Right hindlimb (tissue), 1 donor: Measurements from ENCODE around the gene PUDP.
"Not testable (repeated sequence)": the region's sequence is repeated elsewhere in the genome, so short reads cannot be mapped to it uniquely, and the experiment has no call there.

Experiments
- DNase-seq: peaks from one replicate; pipeline ENCODE4 v3.0.0-alpha.2; 2018

PUDP gene

GRCh38 chrX:7109049-7109531 lies 38.9 kb downstream of the PUDP start:
- no peak for DNase-seq

DNA sequence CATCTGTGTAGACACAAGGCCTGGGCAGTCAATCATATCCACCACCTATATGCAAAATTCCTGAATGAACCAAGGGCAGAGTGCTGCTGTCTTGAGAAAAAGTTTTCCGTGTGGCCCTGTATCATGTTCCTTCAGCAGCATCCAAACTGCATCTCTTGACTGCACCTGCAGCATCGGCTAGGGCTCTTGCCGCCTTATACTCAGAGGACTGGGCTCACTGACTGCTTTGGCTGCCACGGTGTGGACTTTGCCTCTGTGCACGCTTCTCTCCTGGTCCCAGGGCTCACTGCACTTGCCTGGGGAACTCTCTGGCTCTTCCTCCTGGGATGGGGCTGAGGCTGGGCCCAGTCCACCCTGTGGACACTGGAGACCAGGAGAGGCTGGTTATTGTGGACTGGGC lies 39.9 kb downstream of the PUDP start:
- DNase-seq = no peak

- DNase-seq = no peak
These were observed 41.3 kb downstream of the PUDP start for GRCh38 chrX:7106649-7107048.

DNA sequence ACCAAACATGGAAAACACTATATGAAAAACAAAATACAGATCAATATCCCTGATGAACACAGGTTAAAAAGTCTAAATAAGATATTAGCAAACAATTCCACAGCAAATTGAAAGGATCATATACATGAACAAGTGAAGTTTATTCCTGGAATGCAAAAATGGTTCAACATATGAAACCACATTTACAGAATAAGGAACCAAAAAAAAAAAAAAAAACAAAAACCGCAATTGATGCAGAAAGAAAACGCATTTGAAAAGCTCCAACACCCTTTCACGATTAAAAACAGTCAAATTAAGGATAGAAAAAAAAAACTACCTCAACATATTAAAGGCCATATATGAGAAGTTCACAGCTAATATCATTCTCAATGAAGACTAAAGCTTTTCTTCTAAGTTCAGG lies 45.8 kb downstream of the PUDP start:
- no peak for DNase-seq

GRCh38 chrX:7100022-7100421 lies 47.9 kb downstream of the PUDP start:
- no peak for DNase-seq

GRCh38 chrX:7095657-7096056 lies 52.3 kb downstream of the PUDP start:
- DNase-seq = not testable (repeated sequence)

DNA sequence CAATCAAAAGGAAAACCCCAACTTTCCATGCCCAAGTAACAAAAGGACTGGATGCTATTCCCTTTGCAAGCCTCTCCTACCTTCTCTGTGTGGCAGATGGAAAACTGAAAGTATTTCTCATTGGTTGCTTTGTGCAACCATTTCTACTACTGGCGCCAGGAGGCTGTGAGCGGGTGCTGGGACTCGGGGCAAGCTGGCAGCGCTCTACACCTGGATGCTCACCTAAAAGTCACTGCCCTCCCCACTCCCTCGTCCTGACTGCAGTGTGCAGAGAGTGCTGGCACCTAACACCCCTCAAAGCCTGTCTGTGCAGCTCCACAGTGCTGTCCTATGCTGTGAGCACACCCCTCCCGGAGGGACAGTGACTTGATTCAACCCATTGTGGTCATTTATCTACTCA lies 54.6 kb downstream of the PUDP start:
- no peak for DNase-seq

DNA sequence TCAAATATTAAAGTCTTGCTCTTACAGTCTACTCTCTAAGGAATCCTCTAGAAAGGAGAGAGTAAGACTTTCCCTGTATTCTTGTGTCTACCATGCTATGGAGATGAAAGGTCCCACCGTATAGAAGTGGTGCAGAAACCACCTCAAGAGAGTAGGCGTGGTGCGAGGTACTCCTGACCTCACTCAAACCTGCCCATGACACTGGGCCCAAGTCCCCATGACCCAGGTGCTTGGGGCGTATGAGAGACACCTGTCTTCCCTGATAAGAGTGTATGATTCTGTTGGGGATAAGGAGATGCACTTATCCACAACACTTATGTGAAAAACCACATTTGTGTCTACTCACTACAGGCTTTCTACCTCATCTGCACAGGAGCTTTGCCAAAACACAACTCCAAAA lies 55.4 kb downstream of the PUDP start:
- DNase-seq = no peak

DNA sequence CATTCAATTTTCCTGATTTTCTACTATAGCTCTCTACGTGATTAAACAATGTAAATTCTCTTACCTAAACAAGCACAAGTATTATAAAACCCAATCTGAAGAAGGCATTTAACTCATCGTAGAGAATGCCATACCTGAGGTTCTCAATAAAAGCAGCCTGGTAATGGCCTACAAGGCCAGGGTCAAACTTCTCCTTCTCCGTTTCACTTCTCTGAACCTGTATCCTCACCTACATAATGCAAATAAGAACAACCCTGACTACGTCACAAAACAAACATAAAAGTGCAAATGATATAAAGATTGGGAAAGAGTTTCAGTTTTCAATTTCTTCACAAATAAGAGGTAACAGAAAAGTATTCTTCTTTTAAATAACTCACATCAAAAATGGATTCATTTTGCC lies 56.0 kb downstream of the PUDP start:
- DNase-seq = no peak

DNA sequence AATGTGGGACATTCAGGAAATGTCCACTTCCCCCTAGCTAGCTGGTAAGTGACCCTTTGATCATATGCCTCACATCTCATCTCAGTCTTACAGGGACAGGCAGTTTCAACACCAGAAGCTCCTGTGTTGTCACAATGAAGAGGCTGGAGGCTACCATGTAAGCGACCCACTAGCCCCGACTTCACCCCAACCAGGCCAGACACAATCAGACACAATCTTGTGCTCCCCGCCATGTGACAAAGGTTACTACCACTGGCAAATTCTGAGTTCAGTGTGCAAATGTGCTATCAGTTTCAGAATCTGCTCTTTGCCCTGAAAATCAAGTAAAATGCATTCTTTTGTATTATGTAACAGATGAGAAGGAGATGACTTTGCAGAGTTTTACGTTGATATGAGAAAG lies 57.3 kb downstream of the PUDP start:
- DNase-seq = no peak

- DNase-seq = no peak
These were observed 58.9 kb downstream of the PUDP start for GRCh38 chrX:7088968-7089615.

- DNase-seq = no peak
These were observed 61.6 kb downstream of the PUDP start for GRCh38 chrX:7086384-7086783.

DNA sequence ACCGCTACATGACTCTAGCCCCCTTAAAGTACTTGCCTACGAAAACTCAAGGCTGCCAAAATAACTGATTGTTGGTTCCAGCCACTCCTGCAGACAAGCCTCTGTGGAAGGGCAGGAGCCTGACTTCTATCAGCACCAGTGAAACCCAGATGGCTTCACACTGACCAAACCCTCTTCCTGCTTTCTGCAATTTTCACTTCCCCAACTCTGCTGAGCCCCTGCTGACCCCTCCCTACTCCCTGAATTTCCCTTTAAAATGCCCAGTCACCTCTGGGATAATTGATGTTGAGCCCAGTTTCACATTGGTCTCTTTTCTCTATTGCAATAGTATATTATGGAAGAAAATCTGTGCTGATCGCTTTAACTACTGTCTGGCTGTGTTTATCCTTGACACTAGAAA lies 62.1 kb downstream of the PUDP start:
- no peak for DNase-seq

DNA sequence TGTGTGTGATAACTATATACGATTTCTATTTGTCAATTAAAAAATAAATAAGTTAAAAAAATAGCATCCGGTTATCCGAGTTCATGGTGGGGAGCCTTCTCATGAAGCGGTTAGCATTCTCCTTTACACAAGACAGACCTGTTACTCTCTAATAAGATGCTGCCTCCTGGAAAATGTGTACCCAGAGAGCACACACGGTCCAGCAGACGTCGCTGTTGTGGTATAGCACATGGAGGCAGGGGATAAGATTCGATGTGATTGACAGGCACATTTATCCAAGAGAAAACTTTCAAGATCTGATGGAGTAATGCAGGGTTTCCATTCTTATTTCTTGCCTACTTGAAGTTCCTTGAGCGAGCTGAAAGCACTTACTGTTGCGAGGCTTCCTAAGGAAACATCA lies 63.1 kb downstream of the PUDP start:
- DNase-seq = no peak

DNA sequence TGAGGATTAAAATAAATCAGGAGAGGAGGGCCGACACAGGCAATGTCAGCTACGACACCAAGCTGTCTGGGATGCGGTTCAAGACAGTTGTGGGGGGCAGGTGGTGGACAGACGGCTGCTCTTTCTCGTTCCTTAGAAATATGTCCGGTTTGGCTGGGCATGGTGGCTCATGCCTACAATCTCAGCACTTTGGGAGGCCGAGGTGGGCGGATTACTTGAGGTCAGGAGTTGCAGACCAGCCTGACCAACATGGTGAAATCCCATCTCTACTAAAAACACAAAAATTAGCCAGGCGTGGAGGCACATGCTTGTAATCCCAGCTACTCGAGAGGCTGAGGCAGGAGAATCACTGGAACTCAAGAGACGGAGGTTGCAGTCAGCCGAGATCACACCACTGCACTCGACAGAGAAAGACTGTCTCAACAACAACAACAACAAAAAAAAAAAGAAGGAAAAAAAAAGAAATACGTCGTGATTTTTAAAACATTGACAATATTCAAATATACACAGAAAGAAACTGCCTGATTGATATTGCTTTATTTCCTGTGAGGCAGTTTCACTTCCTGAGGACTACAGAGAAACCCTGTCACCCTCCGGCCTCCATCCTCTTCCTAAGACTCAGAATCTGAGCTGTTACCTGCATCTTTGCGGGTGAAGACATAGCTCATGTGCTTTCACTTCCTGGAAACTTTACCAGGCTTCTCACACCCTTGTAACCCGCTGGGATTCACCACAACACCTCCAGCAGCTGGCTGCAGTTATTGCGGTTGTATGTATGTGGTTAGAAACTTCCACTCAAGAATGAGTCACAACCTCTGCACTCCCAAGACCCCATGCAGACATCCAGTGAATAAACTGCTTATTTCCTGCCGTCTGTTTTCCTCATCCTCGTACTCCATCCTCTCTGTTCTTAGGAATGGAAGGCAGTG lies 64.2 kb downstream of the PUDP start:
- DNase-seq = peak; percentile 30

DNA sequence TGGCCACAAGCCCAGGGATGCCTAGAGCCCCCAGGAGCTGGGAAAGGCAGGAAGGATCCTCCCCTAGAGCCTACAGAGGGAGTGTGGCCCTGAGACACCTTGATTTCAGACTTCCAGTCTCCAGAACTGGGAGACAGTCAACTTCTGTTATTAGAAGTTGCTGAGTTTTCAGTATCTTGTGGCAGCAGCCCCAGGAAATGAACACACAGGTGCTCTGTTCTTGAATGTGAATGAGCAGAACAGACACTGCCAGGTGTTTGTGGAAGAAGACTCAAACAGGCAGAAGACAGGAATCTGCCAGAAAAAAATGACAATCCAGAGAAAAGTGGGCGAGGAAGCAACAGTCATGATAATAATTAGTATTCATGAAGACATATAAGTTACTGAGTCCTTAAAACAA lies 64.9 kb downstream of the PUDP start:
- DNase-seq = no peak

DNA sequence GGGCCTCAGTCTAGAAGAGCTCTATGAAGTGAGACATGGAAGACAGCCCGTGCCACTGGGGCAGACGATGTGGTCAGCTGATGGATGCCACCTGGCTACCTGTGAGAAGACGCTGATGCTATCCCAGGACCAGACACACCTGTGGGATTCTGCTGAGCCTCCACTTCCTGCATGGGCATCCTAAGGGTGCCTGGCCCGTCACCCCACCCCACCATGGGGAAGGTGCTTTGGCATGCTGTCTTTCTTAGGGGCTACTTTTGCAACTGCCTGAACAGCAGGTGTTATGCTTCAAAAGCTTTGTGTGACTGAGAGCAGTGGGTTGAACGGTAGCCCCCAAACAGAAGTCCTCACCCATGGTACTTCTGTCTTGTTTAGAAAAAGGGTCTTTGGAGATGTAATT lies 65.4 kb downstream of the PUDP start:
- DNase-seq = no peak

DNA sequence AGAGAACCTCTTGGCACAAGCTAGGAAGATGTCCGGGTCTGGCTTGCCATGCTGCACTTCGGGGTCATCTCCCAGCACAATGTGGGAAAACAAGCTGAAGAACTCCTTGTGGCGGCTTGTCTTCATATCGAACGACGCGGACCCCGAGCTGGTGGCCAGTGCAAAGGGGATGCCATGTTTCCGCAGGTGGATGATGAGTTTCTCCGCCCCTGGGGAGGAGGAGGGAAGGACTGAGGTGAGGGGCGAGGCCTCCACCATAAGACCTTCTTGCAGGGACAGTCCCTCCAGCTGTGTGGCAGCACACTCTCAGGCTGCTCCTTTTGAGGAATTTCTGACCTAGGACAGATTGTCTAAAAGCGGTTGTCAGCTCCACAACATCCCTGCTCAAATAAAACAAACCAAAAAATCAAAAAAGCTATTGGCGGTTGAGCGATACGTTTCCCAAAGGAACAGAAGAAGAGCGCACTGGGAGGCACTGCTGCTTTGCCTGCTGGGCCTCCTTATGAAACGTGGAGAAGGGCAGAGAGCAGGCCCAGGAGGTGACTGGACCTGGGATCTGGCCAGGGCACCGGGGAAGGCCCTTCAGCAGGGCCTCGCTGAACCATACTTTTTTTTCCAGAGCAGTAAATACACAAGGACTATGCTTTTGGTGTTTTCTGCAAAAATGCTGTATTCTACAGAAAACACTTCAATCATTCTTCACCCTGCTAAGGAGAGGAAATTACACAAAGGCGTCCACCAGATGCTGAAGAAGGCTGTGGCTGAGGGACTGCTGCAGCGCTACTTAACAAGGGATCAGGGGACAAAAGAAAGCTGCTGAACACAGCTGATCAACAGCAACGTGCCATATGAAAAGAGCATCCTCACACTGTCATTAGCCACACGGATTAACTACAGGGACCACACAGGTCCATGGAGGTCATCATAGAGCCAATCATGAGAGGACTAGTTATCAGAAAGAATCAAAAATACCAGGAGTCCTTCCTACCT lies 70.4 kb downstream of the PUDP start:
- DNase-seq = no peak

GRCh38 chrX:7076245-7076661 lies 71.7 kb downstream of the PUDP start:
- no peak for DNase-seq

DNA sequence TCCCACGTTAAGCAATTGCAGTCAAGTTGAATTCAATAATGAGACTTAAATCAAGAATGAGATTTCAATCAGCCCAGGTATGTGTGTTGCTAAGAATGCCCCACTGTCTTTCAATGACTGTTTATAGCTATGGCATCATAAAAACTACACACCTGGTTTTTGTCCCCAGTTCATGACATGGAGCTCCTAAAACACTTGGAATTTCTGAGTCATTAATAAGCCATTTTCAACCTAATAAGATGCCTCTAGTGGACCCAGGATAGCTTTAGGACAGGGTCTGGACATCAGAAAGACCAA lies 73.1 kb downstream of the PUDP start:
- DNase-seq = no peak

GRCh38 chrX:7074148-7074907 lies 73.6 kb downstream of the PUDP start:
- no peak for DNase-seq

DNA sequence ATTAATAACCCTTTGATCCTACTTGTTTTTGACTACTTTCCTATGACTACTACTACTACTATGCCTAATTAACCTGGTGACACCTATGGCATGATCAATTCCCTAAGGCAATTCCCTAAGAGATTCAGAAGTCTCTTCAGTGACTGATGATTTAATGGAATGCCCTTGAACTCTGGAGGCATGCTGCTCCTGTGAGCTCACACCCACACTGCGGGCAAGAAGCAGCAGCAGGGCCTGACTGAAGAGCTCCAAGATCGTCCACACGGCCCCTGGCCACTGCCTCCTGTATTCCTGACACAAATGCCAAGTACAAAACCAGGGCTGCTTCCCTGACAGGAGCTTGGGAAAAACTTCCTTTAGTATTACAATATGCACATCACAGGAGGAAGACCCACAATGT lies 74.6 kb downstream of the PUDP start:
- DNase-seq = no peak

DNA sequence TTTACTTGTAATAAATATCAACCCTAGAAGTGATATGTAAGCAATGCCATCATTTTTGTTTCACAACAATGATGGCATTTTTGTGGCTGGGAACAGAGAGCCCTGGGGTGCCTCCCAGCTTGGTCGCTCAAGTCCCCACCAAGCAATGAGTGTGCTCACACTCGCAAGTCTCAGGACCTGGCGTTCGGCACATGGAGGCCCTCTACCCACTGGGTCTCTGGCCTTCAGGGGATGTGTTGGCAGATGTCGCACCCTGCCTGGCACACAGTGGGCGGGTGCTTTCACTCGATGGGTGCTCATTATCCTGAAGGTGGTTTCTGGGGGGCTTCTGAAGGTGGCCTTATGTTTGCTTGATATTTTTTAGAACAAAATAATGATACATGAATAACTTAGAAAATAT lies 75.1 kb downstream of the PUDP start:
- no peak for DNase-seq
